GM21619 (cell line): Measurements from ENCODE around the gene NUTF2.
"Not testable (repeated sequence)": the region's sequence is repeated elsewhere in the genome, so short reads cannot be mapped to it uniquely, and the experiment has no call there.

Experiments
- ATAC-seq: cut with Tn5 transposase; IDR thresholded peaks from one replicate; pipeline ENCODE4 v1.9.1; 2021; ENCODE audit not compliant: unreplicated experiment

NUTF2 gene

GRCh38 chr16:67862623-67863583 is 16.2 kb downstream of the NUTF2 start:
- ATAC-seq: no peak

GRCh38 chr16:67864044-67864443 is 17.3 kb downstream of the NUTF2 start:
- not testable (repeated sequence) for ATAC-seq

DNA sequence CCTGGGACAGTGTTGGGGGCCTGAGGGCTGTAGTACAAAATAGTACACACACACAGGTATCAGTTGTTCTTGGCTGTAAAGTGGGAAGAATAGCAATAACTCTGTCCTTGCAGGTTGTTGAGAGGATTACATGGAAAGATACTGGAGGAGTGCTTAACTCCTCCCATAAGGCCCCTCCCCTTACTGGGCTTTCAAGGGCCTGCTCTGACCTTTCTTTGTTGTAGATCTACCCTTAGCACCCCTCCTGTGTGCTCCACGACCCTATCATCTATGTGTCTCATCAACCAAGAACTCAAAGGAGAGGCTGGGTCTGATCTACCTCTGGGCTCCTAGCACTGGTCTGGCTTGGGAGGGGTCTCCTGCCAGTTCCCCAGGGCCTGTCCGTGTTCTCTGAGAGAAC is 17.9 kb downstream of the NUTF2 start:
- ATAC-seq: no peak

- no peak for ATAC-seq
Measured at GRCh38 chr16:67865318-67865717, 18.6 kb downstream of the NUTF2 start.

- no peak for ATAC-seq
Measured at GRCh38 chr16:67868290-67868689, 21.6 kb downstream of the NUTF2 start.

GRCh38 chr16:67869653-67870052 is 22.9 kb downstream of the NUTF2 start:
- ATAC-seq: no peak

GRCh38 chr16:67871256-67871655 is 24.5 kb downstream of the NUTF2 start:
- no peak for ATAC-seq

DNA sequence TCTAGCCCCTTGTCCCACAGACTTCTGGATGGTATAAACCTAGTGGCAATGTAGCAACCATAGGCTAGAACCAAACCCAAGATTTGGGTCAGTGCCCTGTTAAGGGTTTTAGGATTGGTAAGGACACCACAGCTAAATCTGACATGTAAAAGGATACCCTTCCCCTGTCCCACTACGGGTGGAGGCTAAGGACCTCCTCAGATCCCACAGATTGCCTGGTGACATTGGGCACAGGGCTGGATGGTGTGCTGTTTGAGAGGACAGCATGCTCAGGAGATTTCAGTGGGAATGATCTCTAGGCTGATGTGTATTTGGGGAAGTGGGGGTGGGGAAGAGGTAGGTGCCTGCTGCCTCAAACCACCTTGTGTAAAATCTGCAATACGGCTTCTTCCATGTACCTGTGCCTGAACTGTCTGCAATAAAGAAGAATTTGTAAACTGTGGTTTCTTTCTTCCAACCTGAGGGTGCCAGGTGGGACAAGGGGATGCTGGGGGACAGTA is 25.4 kb downstream of the NUTF2 start:
- ATAC-seq: no peak

DNA sequence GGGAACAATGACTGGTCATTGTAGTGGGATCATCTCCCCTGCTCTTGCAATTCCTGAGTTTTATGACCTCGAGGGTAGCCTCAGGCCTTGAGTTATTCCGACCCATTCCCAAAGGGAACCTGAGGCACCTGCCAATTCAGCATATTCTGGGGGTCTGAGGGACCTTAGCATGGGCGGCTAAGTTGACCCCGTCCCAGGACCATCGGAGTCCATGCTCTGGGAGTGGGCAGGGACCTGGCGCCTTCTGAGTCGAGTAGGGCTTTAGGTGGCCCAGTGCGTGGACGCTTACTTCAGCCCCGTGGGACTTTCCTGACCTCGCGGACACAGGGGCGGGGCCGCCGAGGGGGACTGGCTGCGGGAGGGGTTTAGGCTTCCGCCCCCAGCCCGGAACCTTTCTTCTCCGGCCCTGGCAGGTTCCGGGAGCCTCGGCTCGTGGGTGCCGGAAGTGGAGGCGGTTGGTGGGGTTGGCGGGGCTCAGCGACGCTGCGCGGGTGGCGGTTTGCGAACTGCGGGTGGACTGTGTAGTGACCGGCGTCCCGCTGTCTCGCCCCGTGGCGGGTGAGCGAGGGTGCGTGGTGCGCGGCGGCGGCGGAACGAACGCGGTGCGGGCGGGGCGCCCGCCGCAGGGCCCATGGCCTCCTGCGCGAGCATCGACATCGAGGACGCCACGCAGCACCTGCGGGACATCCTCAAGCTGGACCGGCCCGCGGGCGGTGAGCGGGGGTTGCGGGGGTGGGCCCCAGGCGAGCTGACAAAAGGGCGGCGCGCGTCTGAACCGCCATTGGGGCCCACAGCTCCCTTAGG is 26.1 kb downstream of the NUTF2 start, which contains the start of gene EDC4:
EDC4 (plus strand) TSS at position 422 of the 804 bp plus-strand sequence; CDS start at position 632, 210 bp downstream.
- peak; percentile 81 for ATAC-seq

GRCh38 chr16:67873435-67874370 is 27.0 kb downstream of the NUTF2 start:
- ATAC-seq: peak; percentile 15

DNA sequence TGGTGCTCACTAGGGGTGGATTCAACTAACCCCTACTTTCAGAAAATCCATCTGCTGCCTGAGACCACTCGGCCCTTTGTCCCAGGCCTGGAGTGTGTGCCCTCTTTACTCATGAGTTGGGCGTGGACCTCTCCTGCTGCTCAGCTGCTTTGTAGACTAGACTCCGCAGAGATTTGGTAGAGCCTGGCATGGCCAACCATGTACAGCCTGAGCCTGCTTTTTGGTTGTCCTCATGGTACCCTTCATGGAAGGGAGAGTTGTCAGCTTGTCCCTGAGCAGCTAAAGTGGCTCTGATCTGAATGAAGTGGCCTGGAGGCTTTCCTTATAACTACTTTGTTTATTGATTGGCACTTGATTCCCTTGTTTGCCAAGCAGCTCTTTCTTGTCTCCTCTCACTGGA is 27.6 kb downstream of the NUTF2 start:
- no peak for ATAC-seq

GRCh38 chr16:67877064-67877463 is 30.3 kb downstream of the NUTF2 start:
- ATAC-seq: no peak

GRCh38 chr16:67878232-67878631 is 31.5 kb downstream of the NUTF2 start:
- ATAC-seq: no peak

- ATAC-seq: no peak
Measured at GRCh38 chr16:67878846-67879245, 32.1 kb downstream of the NUTF2 start.

- ATAC-seq: no peak
Measured at GRCh38 chr16:67879462-67879861, 32.7 kb downstream of the NUTF2 start.

DNA sequence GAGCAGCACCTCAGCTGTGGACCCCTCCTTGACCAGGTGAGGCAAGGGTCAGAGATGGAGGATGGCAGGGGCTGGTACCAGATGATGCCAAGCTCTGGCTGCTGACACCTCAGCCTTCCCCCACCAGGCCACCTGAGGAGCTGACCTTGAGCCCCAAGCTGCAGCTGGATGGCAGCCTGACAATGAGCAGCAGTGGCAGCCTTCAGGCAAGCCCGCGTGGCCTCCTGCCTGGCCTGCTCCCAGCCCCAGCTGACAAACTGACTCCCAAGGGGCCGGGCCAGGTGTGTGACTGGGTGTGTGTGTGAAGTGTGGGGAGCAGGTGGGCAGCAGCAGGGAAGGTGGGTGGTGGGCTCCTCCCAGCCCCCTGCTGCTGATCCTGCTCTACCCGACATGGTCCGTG is 33.2 kb downstream of the NUTF2 start:
- no peak for ATAC-seq

DNA sequence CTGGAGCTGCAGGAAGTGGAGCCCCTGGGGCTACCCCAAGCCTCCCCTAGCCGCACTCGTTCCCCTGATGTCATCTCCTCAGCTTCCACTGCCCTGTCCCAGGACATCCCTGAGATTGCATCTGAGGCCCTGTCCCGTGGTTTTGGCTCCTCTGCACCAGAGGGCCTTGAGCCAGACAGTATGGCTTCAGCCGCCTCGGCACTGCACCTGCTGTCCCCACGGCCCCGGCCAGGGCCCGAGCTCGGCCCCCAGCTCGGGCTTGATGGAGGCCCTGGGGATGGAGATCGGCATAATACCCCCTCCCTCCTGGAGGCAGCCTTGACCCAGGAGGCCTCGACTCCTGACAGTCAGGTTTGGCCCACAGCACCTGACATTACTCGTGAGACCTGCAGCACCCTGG is 33.9 kb downstream of the NUTF2 start:
- ATAC-seq: no peak

DNA sequence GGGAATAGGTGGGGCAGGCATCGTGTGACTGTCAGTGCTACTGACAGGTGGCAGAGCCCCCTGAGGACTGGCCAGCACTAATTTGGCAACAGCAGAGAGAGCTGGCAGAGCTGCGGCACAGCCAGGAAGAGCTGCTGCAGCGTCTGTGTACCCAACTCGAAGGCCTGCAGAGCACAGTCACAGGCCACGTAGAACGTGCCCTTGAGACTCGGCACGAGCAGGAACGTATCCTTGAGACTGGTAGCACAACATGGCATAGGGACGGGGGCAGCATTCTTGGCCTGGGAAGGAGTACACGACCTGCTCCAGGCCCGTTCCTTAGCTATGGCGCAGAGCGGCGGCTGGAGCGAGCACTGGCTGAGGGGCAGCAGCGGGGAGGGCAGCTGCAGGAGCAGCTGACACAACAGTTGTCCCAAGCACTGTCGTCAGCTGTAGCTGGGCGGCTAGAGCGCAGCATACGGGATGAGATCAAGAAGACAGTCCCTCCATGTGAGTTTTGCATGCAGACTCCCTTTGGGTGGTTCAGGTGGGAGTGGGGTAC is 35.0 kb downstream of the NUTF2 start:
- ATAC-seq: no peak

DNA sequence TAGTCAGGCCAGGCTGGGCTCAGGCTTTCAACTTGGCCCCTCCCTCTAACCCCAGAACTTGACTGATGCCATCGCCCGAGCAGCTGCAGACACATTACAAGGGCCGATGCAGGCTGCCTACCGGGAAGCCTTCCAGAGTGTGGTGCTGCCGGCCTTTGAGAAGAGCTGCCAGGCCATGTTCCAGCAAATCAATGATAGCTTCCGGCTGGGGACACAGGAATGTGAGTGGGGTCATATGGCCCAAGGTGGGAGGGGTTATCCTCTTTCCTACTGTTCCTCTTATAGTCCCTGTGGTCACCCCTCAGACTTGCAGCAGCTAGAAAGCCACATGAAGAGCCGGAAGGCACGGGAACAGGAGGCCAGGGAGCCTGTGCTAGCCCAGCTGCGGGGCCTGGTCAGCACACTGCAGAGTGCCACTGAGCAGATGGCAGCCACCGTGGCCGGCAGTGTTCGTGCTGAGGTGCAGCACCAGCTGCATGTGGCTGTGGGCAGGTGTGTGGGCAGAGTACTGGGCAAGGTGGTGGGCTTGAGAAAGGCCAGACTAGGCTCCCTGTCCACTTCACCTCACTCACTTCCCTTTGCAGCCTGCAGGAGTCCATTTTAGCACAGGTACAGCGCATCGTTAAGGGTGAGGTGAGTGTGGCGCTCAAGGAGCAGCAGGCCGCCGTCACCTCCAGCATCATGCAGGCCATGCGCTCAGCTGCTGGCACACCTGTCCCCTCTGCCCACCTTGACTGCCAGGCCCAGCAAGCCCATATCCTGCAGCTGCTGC is 35.8 kb downstream of the NUTF2 start:
- no peak for ATAC-seq
